ENCODE data around the gene RANBP17.
"Not testable (repeated sequence)": the region's sequence is repeated elsewhere in the genome, so short reads cannot be mapped to it uniquely, and the experiment has no call there.

Gene RANBP17

GRCh38 chr5:170861917-170862766 lies at the start of gene RANBP17:
Gene RANBP17, plus strand, starts transcription at chr5:170862018.
- H3K4me3 ChIP-seq (ENCODE audit: low read length): peak within 1 kb of the TSS; percentile 38; the same call in 1 of the 2 replicates

GRCh38 chr5:170813231-170813630 lies 48.6 kb upstream of the RANBP17 start:
- no peak for TF ChIP-seq ZNF274 (IDR thresholded peaks at IDR 0.05; ENCODE audit: low read depth, low read length)
- H3K4me3 ChIP-seq (ENCODE audit: low read length): no peak overlapping the region

More at GRCh38 chr5:170861917-170862766, at the start of gene RANBP17:
- TF ChIP-seq ZNF274 (IDR thresholded peaks at IDR 0.05; ENCODE audit: low read depth, low read length): no peak

- TF ChIP-seq ZNF274 (IDR thresholded peaks at IDR 0.05; ENCODE audit: low read depth, low read length): no peak
- H3K4me3 ChIP-seq (ENCODE audit: low read length): no peak overlapping the region
Measured at GRCh38 chr5:170817195-170817594, 44.6 kb upstream of the RANBP17 start.

GRCh38 chr5:170818232-170818631 lies 43.6 kb upstream of the RANBP17 start:
- H3K4me3 ChIP-seq (ENCODE audit: low read length): no peak overlapping the region
- TF ChIP-seq ZNF274 (IDR thresholded peaks at IDR 0.05; ENCODE audit: low read depth, low read length): no peak

GRCh38 chr5:170819824-170820223 lies 42.0 kb upstream of the RANBP17 start:
- no peak overlapping the region for H3K4me3 ChIP-seq (ENCODE audit: low read length)
- TF ChIP-seq ZNF274 (IDR thresholded peaks at IDR 0.05; ENCODE audit: low read depth, low read length): no peak

GRCh38 chr5:170821257-170821800 lies 40.5 kb upstream of the RANBP17 start:
- no peak overlapping the region for H3K4me3 ChIP-seq (ENCODE audit: low read length)
- no peak for TF ChIP-seq ZNF274 (IDR thresholded peaks at IDR 0.05; ENCODE audit: low read depth, low read length)

GRCh38 chr5:170826117-170826516 lies 35.7 kb upstream of the RANBP17 start:
- TF ChIP-seq ZNF274 (IDR thresholded peaks at IDR 0.05; ENCODE audit: low read depth, low read length): no peak
- no peak overlapping the region for H3K4me3 ChIP-seq (ENCODE audit: low read length)

- H3K4me3 ChIP-seq (ENCODE audit: low read length): no peak overlapping the region
- no peak for TF ChIP-seq ZNF274 (IDR thresholded peaks at IDR 0.05; ENCODE audit: low read depth, low read length)
Measured at GRCh38 chr5:170832241-170832640, 29.6 kb upstream of the RANBP17 start.

- H3K4me3 ChIP-seq (ENCODE audit: low read length): not testable (repeated sequence)
Measured at GRCh38 chr5:170833981-170834380, 27.8 kb upstream of the RANBP17 start.

GRCh38 chr5:170836226-170836625 lies 25.6 kb upstream of the RANBP17 start:
- TF ChIP-seq ZNF274 (IDR thresholded peaks at IDR 0.05; ENCODE audit: low read depth, low read length): no peak
- no peak overlapping the region for H3K4me3 ChIP-seq (ENCODE audit: low read length)

GRCh38 chr5:170843870-170844269 lies 17.9 kb upstream of the RANBP17 start:
- H3K4me3 ChIP-seq (ENCODE audit: low read length): no peak overlapping the region
- TF ChIP-seq ZNF274 (IDR thresholded peaks at IDR 0.05; ENCODE audit: low read depth, low read length): no peak

GRCh38 chr5:170844651-170845050 lies 17.2 kb upstream of the RANBP17 start:
- no peak overlapping the region for H3K4me3 ChIP-seq (ENCODE audit: low read length)
- TF ChIP-seq ZNF274 (IDR thresholded peaks at IDR 0.05; ENCODE audit: low read depth, low read length): no peak

GRCh38 chr5:170846416-170846815 lies 15.4 kb upstream of the RANBP17 start:
- H3K4me3 ChIP-seq (ENCODE audit: low read length): no peak overlapping the region
- no peak for TF ChIP-seq ZNF274 (IDR thresholded peaks at IDR 0.05; ENCODE audit: low read depth, low read length)

- no peak overlapping the region for H3K4me3 ChIP-seq (ENCODE audit: low read length)
- TF ChIP-seq ZNF274 (IDR thresholded peaks at IDR 0.05; ENCODE audit: low read depth, low read length): no peak
Measured at GRCh38 chr5:170846846-170847245, 15.0 kb upstream of the RANBP17 start.

- no peak for TF ChIP-seq ZNF274 (IDR thresholded peaks at IDR 0.05; ENCODE audit: low read depth, low read length)
- H3K4me3 ChIP-seq (ENCODE audit: low read length): no peak overlapping the region
Measured at GRCh38 chr5:170848033-170848432, 13.8 kb upstream of the RANBP17 start.
